K562 (cell line): ENCODE results near the gene CRLF2. TPM values are rescaled to one million over a fixed set of nuclear protein-coding genes. Genes with fewer than 3 reads are reported as not detected.
"Not testable (repeated sequence)": the region's sequence is repeated elsewhere in the genome, so short reads cannot be mapped to it uniquely, and the experiment has no call there.

Experiments used
- ATAC-seq: fragments of 200-7000 bp; cut with Tn5 transposase; 3 replicates; pipeline ENCODE4 v1.9.1; 2020; ENCODE audit warnings: moderate library complexity
- BruUV-seq: library from RNA; stranded (reverse); fragments of 400-500 nt; replicated peaks from 2 replicates; lab custom pipeline; 2021; lab: Mats Ljungman, UMichigan
- CTCF ChIA-PET: fragments of 300-600 bp; formaldehyde crosslinking; extraction: SDS; loops from one replicate; lab custom pipeline; 2021; ENCODE audit warnings: low intra/inter-chr PET ratio; lab: Yijun Ruan, JAX
- POLR2A ChIA-PET: fragments of 300-600, 350-650 bp; sonication (Branson Sonifier 250); formaldehyde crosslinking; extraction: SDS; loops from one replicate; lab custom pipeline; 2021; ENCODE audit warnings: antibody characterized with exemption, inconsistent platforms; lab: Yijun Ruan, JAX
- DNase-seq, 4 experiments: peaks; one replicate each; pipeline versions ENCODE4 v3.0.0 to v3.0.0-alpha.2; 2011 to 2018; ENCODE audit warnings: low spot score in 3 of 4, mixed read lengths in 3 of 4; ENCODE audit errors: extremely low read depth in 1 of 4
- FAIRE-seq: peaks from 2 replicates; lab custom pipeline; 2011; peaks lifted over from hg19 to GRCh38; lab: Jason Lieb, UNC
- H2AFZ ChIP-seq: 2 replicates; pipeline ENCODE4 v1.6.0; 2011; ENCODE audit warnings: low read depth, low read length, control low read depth, inconsistent platforms
- H3K27ac ChIP-seq: fragments of 200-600 bp; 3 replicates; pipeline ENCODE4 v1.8.0; 2011; ENCODE audit warnings: low read depth, mild to moderate bottlenecking, control low read depth, inconsistent platforms, low read length, moderate library complexity, mixed read lengths; ENCODE audit errors: extremely low read depth
- H3K27me3 ChIP-seq, 2 experiments: fragments of 300-600 bp in 1 of 2; 2 replicates in 1 of 2; 3 replicates in 1 of 2; pipeline versions ENCODE4 v1.6.0 to v1.8.0; 2011; ENCODE audit warnings: inconsistent platforms in 2 of 2, low read length in 2 of 2, mild to moderate bottlenecking in 1 of 2, mixed read lengths in 1 of 2, moderate library complexity in 1 of 2; ENCODE audit not compliant: control insufficient read depth in 2 of 2, insufficient read depth in 2 of 2
- H3K36me3 ChIP-seq: fragments of 300-600 bp; 3 replicates; pipeline ENCODE4 v1.8.0; 2011; ENCODE audit warnings: mild to moderate bottlenecking, low read length, inconsistent platforms; ENCODE audit not compliant: control insufficient read depth, insufficient read depth
- H3K4me1 ChIP-seq, 2 experiments: fragments of 200-600 bp in 1 of 2; replicated peaks in 1 of 2; 2 replicates in 1 of 2; 3 replicates in 1 of 2; pipeline versions ENCODE4 v1.5.1 to v1.8.0; 2011; ENCODE audit warnings: inconsistent platforms in 2 of 2, low read length in 2 of 2, mild to moderate bottlenecking in 1 of 2, mixed read lengths in 1 of 2, moderate library complexity in 1 of 2; ENCODE audit not compliant: control insufficient read depth in 2 of 2, insufficient read depth in 2 of 2
- H3K4me2 ChIP-seq: 2 replicates; pipeline ENCODE4 v1.6.1; 2011; ENCODE audit warnings: low read length, control low read depth, inconsistent platforms, mixed read lengths; ENCODE audit not compliant: insufficient read depth
- H3K4me3 ChIP-seq: fragments of 200-600 bp; sonication (generic), shearing (Covaris generic); 2 replicates; pipeline ENCODE4 v1.5.1; 2016; ENCODE audit warnings: control low read depth, inconsistent platforms
- H3K79me2 ChIP-seq: fragments of 200-600 bp; 3 replicates; pipeline ENCODE4 v1.8.0; 2011; ENCODE audit warnings: low read length, inconsistent platforms; ENCODE audit not compliant: control insufficient read depth, insufficient read depth
- H3K9ac ChIP-seq, 2 experiments: 2 replicates each; pipeline versions ENCODE4 v1.6.0 to v1.6.1; 2011; ENCODE audit warnings: low read depth in 2 of 2, low read length in 2 of 2, control low read depth in 1 of 2, inconsistent platforms in 1 of 2, mild to moderate bottlenecking in 1 of 2, mixed read lengths in 1 of 2; ENCODE audit not compliant: insufficient read depth in 1 of 2
- H3K9me1 ChIP-seq: one replicate; pipeline ENCODE4 v1.6.0; 2011; ENCODE audit warnings: inconsistent platforms, mild to moderate bottlenecking, low read length, moderate library complexity; ENCODE audit not compliant: control insufficient read depth, insufficient read depth
- H3K9me3 ChIP-seq: replicated peaks from 2 replicates; pipeline ENCODE4 v1.5.1; 2011; ENCODE audit warnings: low read depth, low read length, inconsistent platforms; ENCODE audit not compliant: control insufficient read depth, insufficient read depth
- H4K20me1 ChIP-seq: replicated peaks from 2 replicates; pipeline ENCODE4 v1.6.1; 2011; ENCODE audit warnings: low read length, inconsistent platforms, mixed read lengths; ENCODE audit not compliant: control insufficient read depth, insufficient read depth
- ZBTB40 ChIP-seq, 2 experiments: fragments of 450-650 bp in 1 of 2; sonication (generic) in 1 of 2; formaldehyde crosslinking in 1 of 2; IDR thresholded peaks; 2 replicates each; pipeline versions ENCODE4 v1.7.1 to v1.9.0; 2016 to 2022; ENCODE audit warnings: inconsistent platforms in 1 of 2, mild to moderate bottlenecking in 1 of 2, missing genetic modification reagents in 1 of 2
- WGBS: fragments of 100-300 bp; shearing (Covaris generic); methylation state at CpG from one replicate; pipeline ENCODE4 v1.1.6; 2016; ENCODE audit warnings: low coverage, mixed read lengths; ENCODE audit not compliant: insufficient coverage; ENCODE audit errors: missing lambda C conversion rate; 5-methylcytosine and 5-hydroxymethylcytosine counted together
- in situ Hi-C: fragments of 300-500 bp; cut with MboI; formaldehyde crosslinking; loops from 4 replicates; pipeline ENCODE4 v1.15.0; 2018; ENCODE audit warnings: inconsistent platforms, mixed read lengths
- intact Hi-C: fragments of 100-400 bp; cut with micrococcal nuclease; formaldehyde crosslinking; loops from 2 replicates; pipeline ENCODE4 v1.14.2; 2022
- polyA plus RNA-seq, 8 experiments: library from polyadenylated mRNA; depleted of rRNA in 4 of 8; stranded (reverse) in 5 of 8; unstranded in 3 of 8; fragments of >200 nt; fragmentation: Nextera tagmentation in 2 of 8; fragmentation: Illumina TruSeq in 1 of 8; extraction: Ambion mirVana in 2 of 8; extraction: Trizol in 1 of 8; gene quantifications; 2 replicates each; pipeline versions ENCODE4 v1.2.1 to v1.2.3, GENCODE V29; 2011 to 2014; ENCODE audit warnings: inconsistent platforms in 1 of 8, missing spikeins in 1 of 8
- total RNA-seq, 7 experiments: library from RNA; depleted of rRNA in 6 of 7; stranded (reverse); fragments of >200 nt in 6 of 7; fragmentation: Illumina TruSeq in 2 of 7; extraction: Trizol in 2 of 7; gene quantifications; 2 replicates each; pipeline versions ENCODE4 v1.2.1 to v1.2.3, GENCODE V29; 2011 to 2021; ENCODE audit warnings: low replicate concordance in 1 of 7

The CRLF2 gene
- total and polyA plus RNA-seq, 9 of the 15 experiments (the other 6 are each of a cell fraction or from before 2014, with no cell fraction given), result not detected

- TF ChIP-seq ZBTB40 (IDR thresholded peaks at IDR 0.05) (no peak), ZBTB40 (CRISPR knock-in tag; IDR thresholded peaks at IDR 0.05) (no peak)
These were observed 30.2 kb downstream of the CRLF2 start (continued) for GRCh38 chrX:1182211-1182610.

GRCh38 chrX:1181661-1182060 lies 30.8 kb downstream of the CRLF2 start:
- intact Hi-C loops, H3K27ac ChIP-seq, BruUV-seq, H3K9me3 ChIP-seq, H2AFZ ChIP-seq, CTCF ChIA-PET, H3K4me1 ChIP-seq, H3K9me1 ChIP-seq, DNase-seq, in situ Hi-C loops, H4K20me1 ChIP-seq, FAIRE-seq, H3K4me2 ChIP-seq, H3K36me3 ChIP-seq, ATAC-seq, POLR2A ChIA-PET, H3K79me2 ChIP-seq, H3K4me3 ChIP-seq, H3K9ac ChIP-seq, H3K27me3 ChIP-seq: not testable (repeated sequence)
- WGBS, result 15% methylated on average over 11 of the region's 14 CpGs
